AG04449 (cell line): ENCODE measurements around the gene CST8.

Experiments
- CTCF ChIA-PET: fragments of 350-600 bp; formaldehyde crosslinking; extraction: SDS; loops from one replicate; lab custom pipeline; 2021; ENCODE audit warnings: antibody characterized with exemption; lab: Yijun Ruan, JAX
- POLR2A ChIA-PET: fragments of 400-600, 350-600 bp; formaldehyde crosslinking; extraction: SDS; loops from one replicate; lab custom pipeline; 2020; ENCODE audit warnings: antibody characterized with exemption, inconsistent platforms; lab: Yijun Ruan, JAX
- DNase-seq: peaks from one replicate; pipeline ENCODE4 v3.0.0-alpha.2; 2010; ENCODE audit warnings: low read depth, low spot score
- H3K4me3 ChIP-seq: 2 replicates; pipeline ENCODE4 v1.5.1; 2011; ENCODE audit warnings: low read depth, mild to moderate bottlenecking, control low read depth, low read length
- TF ChIP-seq, protein P1 (sequence below): IDR thresholded peaks from one replicate; pipeline ENCODE4 v1.5.1; 2011; ENCODE audit warnings: mild to moderate bottlenecking, moderate library complexity, low read length, control low read depth, inconsistent platforms; ENCODE audit not compliant: insufficient read depth; ENCODE audit errors: missing control alignments

CST8 gene

GRCh38 chr20:23503649-23504048 is 12.7 kb downstream of the CST8 start:
- POLR2A ChIA-PET: no interaction called here
- CTCF ChIA-PET: no interaction called here
- H3K4me3 ChIP-seq: no peak overlapping the region
- TF ChIP-seq, protein P1, sequence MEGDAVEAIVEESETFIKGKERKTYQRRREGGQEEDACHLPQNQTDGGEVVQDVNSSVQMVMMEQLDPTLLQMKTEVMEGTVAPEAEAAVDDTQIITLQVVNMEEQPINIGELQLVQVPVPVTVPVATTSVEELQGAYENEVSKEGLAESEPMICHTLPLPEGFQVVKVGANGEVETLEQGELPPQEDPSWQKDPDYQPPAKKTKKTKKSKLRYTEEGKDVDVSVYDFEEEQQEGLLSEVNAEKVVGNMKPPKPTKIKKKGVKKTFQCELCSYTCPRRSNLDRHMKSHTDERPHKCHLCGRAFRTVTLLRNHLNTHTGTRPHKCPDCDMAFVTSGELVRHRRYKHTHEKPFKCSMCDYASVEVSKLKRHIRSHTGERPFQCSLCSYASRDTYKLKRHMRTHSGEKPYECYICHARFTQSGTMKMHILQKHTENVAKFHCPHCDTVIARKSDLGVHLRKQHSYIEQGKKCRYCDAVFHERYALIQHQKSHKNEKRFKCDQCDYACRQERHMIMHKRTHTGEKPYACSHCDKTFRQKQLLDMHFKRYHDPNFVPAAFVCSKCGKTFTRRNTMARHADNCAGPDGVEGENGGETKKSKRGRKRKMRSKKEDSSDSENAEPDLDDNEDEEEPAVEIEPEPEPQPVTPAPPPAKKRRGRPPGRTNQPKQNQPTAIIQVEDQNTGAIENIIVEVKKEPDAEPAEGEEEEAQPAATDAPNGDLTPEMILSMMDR: no peak
- DNase-seq: no peak

GRCh38 chr20:23507346-23507745 is 16.4 kb downstream of the CST8 start:
- DNase-seq: no peak
- no peak overlapping the region for H3K4me3 ChIP-seq
- ChIA-PET CTCF (interaction anchor here (1.0 kb wide), 1 partner anchor 168 kb away, joined by 3 read pairs; no protein-coding TSS in a partner anchor), POLR2A (no interaction called here)
- TF ChIP-seq, protein P1: no peak

GRCh38 chr20:23508449-23509229 is 17.7 kb downstream of the CST8 start:
- DNase-seq: no peak
- POLR2A ChIA-PET: no interaction called here
- H3K4me3 ChIP-seq: no peak overlapping the region
- CTCF ChIA-PET: no interaction called here
- TF ChIP-seq, protein P1: no peak

DNA sequence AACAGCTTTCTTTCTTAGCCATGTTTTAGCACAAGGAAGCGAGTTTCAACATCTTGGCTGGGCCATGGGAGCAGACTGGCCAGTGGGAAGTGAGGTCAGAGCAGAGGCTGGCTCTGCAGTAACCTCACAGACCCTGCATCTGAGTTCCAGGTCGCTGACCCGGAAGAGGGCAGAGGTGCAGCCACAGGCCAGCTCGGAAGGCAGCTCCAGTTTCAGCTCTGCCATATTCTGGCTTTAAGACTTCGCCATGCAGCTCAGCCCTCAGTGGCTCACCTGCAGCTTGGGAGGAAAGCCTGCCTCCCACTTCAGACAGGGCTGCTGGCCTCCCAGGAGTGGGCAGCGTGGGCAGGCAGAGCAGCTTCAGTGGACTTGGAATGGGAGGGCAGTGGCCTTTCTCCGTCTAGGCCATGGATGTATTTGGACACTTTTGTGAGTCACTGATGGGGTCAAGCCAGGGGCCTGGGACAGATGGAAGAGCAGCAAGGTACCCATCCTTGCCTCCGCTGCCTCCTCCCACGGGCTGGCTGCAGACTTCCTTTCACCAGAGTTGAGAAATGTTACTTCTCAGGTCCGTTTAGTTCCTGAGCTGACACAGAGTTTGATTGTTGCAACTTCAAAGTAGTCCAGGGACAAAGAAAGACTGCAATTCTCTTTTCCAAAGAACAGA is 18.5 kb downstream of the CST8 start:
- POLR2A ChIA-PET: no interaction called here

DNA sequence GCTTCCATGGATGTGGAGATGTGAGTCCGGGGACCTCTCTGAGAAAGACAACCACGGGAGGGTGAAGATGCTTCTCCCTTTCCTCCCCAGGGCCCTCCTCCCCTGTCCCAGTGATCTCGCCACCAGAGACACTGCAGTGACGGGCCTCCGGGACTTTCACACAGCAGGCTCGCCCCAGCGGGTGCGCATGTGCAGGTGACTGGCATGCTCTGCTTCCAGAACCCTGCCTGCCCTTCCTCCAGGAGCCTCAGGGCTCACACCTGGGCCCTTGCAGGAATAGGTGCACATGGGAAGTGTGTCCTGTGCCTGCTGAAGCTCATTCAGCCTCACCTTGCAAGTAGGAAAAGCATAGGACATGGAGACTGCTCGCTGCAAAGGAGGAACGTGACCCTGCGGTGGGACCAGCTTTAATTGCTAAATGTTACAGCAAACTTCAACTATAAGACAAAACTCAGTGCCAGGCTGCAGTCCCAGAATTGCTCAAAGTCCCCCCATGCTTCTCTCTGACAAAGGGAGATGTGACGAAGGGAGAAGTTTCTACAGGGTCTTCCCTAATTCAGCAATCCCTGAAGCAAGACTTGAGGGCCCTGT is 19.2 kb downstream of the CST8 start:
- H3K4me3 ChIP-seq: no peak overlapping the region
- ChIA-PET CTCF (no interaction called here), POLR2A (no interaction called here)
- TF ChIP-seq, protein P1: no peak
- DNase-seq: no peak

More for the DNA sequence above, 18.5 kb downstream of the CST8 start:
- H3K4me3 ChIP-seq: no peak overlapping the region
- no peak for DNase-seq
- CTCF ChIA-PET: no interaction called here
- TF ChIP-seq, protein P1: no peak

DNA sequence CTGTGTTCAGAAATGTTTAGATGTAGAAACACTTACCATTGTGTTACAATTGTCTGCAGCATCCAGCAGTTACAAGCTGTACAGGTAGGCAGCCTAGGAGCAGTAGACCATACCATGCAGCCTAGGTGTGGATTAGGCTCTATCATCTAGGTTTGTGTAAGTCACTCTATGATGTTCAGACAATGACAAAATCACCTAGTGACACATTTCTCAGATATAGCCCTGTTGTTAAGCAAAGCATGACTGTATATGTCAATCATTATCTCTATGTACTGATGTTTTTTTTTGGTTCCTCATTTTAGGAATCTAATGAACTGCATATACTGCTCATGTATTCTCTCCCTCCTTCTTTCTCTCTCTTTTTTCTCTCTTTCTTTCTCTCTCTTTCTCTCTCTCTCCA is 22.2 kb downstream of the CST8 start:
- ChIA-PET POLR2A (no interaction called here), CTCF (no interaction called here)
- no peak for DNase-seq
- TF ChIP-seq, protein P1: no peak
- H3K4me3 ChIP-seq: no peak overlapping the region
